ENCODE measurements around the gene BHLHA15.

The BHLHA15 gene

GRCh38 chr7:98177553-98177952 lies 33.7 kb upstream of the BHLHA15 start:
- no peak overlapping the region for H3K27ac ChIP-seq
- TF ChIP-seq CTCF (IDR thresholded peaks at IDR 0.05) (no peak), ZFX (IDR thresholded peaks at IDR 0.05; ENCODE audit: borderline replicate concordance) (no peak)

- TF ChIP-seq CTCF (IDR thresholded peaks at IDR 0.05): no peak
- no peak for TF ChIP-seq ZFX (IDR thresholded peaks at IDR 0.05; ENCODE audit: borderline replicate concordance)
- no peak overlapping the region for H3K27ac ChIP-seq
Observed at GRCh38 chr7:98178321-98178720, 32.9 kb upstream of the BHLHA15 start.

- no peak overlapping the region for H3K27ac ChIP-seq
- TF ChIP-seq CTCF (IDR thresholded peaks at IDR 0.05) (no peak), ZFX (IDR thresholded peaks at IDR 0.05; ENCODE audit: borderline replicate concordance) (no peak)
Observed at GRCh38 chr7:98178762-98179490, 32.3 kb upstream of the BHLHA15 start.

GRCh38 chr7:98180751-98181150 lies 30.5 kb upstream of the BHLHA15 start:
- no peak overlapping the region for H3K27ac ChIP-seq
- TF ChIP-seq ZFX (IDR thresholded peaks at IDR 0.05; ENCODE audit: borderline replicate concordance) (no peak), CTCF (IDR thresholded peaks at IDR 0.05) (no peak)

GRCh38 chr7:98185101-98185500 lies 26.1 kb upstream of the BHLHA15 start:
- no peak for TF ChIP-seq CTCF (IDR thresholded peaks at IDR 0.05)
- no peak for TF ChIP-seq ZFX (IDR thresholded peaks at IDR 0.05; ENCODE audit: borderline replicate concordance)
- no peak overlapping the region for H3K27ac ChIP-seq

- no peak overlapping the region for H3K27ac ChIP-seq
- no peak for TF ChIP-seq ZFX (IDR thresholded peaks at IDR 0.05; ENCODE audit: borderline replicate concordance)
- no peak for TF ChIP-seq CTCF (IDR thresholded peaks at IDR 0.05)
Observed at GRCh38 chr7:98186452-98187137, 24.6 kb upstream of the BHLHA15 start.

- no peak overlapping the region for H3K27ac ChIP-seq
- no peak for TF ChIP-seq CTCF (IDR thresholded peaks at IDR 0.05)
- TF ChIP-seq ZFX (IDR thresholded peaks at IDR 0.05; ENCODE audit: borderline replicate concordance): no peak
Observed at GRCh38 chr7:98187138-98187502, 24.1 kb upstream of the BHLHA15 start.

Measured in 22Rv1 (cell line).